B cell (primary cell): ENCODE measurements around the gene PCDH15. TPM values are rescaled to one million over a fixed set of nuclear protein-coding genes. Genes with fewer than 3 reads are reported as not detected.

Experiments
- ATAC-seq: fragments of 200-7000 bp; cut with Tn5 transposase; one replicate; pipeline ENCODE4 v1.10.0; 2021; ENCODE audit warnings: low read depth, mild to moderate bottlenecking, moderate number of reproducible peaks, moderate library complexity
- CTCF ChIA-PET: fragments of 350-600 bp; sonication (Branson Sonifier 250); formaldehyde crosslinking; loops from one replicate; lab custom pipeline; 2021; ENCODE audit warnings: antibody characterized with exemption, inconsistent platforms; lab: Charles Lee
- POLR2A ChIA-PET: fragments of 350-600 bp; sonication (Branson Sonifier 250); formaldehyde crosslinking; loops from one replicate; lab custom pipeline; 2021; ENCODE audit warnings: antibody characterized with exemption; lab: Charles Lee
- DNase-seq: peaks from one replicate; pipeline ENCODE4 v3.0.0; 2013
- H2AFZ ChIP-seq: 2 replicates; pipeline ENCODE4 v1.6.1; 2012; ENCODE audit warnings: mild to moderate bottlenecking, low read depth, low read length; ENCODE audit not compliant: insufficient read depth, poor library complexity, severe bottlenecking
- H3K27ac ChIP-seq, 2 donors: 1 replicate in 1 of 2; 2 replicates in 1 of 2; pipeline ENCODE4 v1.5.1; 2012 to 2013; ENCODE audit warnings: low read length in 2 of 2, mild to moderate bottlenecking in 2 of 2, moderate library complexity in 1 of 2
- H3K27me3 ChIP-seq, 4 experiments: fragments of 200-600 bp in 1 of 4; sonication (generic) in 1 of 4; replicated peaks in 1 of 4; 1 replicate in 2 of 4; 2 replicates in 2 of 4; pipeline versions ENCODE4 v1.6.1 to v1.7.0; 2013 to 2016; ENCODE audit warnings: low read length in 3 of 4, mild to moderate bottlenecking in 2 of 4, mixed read lengths in 1 of 4, moderate library complexity in 1 of 4; ENCODE audit not compliant: insufficient read depth in 4 of 4, control insufficient read depth in 3 of 4; ENCODE audit errors: control extremely low read depth in 1 of 4
- H3K36me3 ChIP-seq, 2 experiments: replicated peaks in 1 of 2; 1 replicate in 1 of 2; 2 replicates in 1 of 2; pipeline versions ENCODE4 v1.6.1 to v1.7.1; 2013; ENCODE audit warnings: low read length in 1 of 2; ENCODE audit not compliant: insufficient read depth in 2 of 2, control insufficient read depth in 1 of 2; ENCODE audit errors: control extremely low read depth in 1 of 2, extremely low read depth in 1 of 2
- H3K4me1 ChIP-seq, 2 donors: fragments of 200-600 bp in 1 of 2; sonication (generic) in 1 of 2; 1 replicate in 1 of 2; 2 replicates in 1 of 2; pipeline versions ENCODE4 v1.5.1 to v1.6.1; 2013 to 2017; ENCODE audit warnings: low read length in 2 of 2; ENCODE audit not compliant: control insufficient read depth in 2 of 2, insufficient read depth in 2 of 2
- H3K4me2 ChIP-seq: replicated peaks from 2 replicates; pipeline ENCODE3; 2012; ENCODE audit warnings: mild to moderate bottlenecking, low read depth, low read length; ENCODE audit not compliant: poor library complexity, severe bottlenecking
- H3K4me3 ChIP-seq, 5 experiments: fragments of 200-600 bp in 1 of 5; sonication (generic) in 1 of 5; 1 replicate in 3 of 5; 2 replicates in 2 of 5; pipeline versions ENCODE4 v1.5.1 to v1.7.0; 2011 to 2016; ENCODE audit warnings: low read length in 4 of 5, mild to moderate bottlenecking in 4 of 5, low read depth in 2 of 5, control low read depth in 1 of 5, moderate library complexity in 1 of 5; ENCODE audit not compliant: insufficient read depth in 1 of 5; ENCODE audit errors: control extremely low read depth in 1 of 5, extremely low read depth in 1 of 5
- H3K79me2 ChIP-seq: fragments of 200-600 bp; sonication (generic); one replicate; pipeline ENCODE4 v1.6.0; 2016; ENCODE audit warnings: low read length; ENCODE audit not compliant: control insufficient read depth, insufficient read depth
- H3K9ac ChIP-seq: fragments of 200-600 bp; sonication (generic); 2 replicates; pipeline ENCODE4 v1.6.1; 2017; ENCODE audit warnings: mild to moderate bottlenecking, low read length, moderate library complexity
- H3K9me3 ChIP-seq, 3 donors: one replicate each; pipeline versions ENCODE4 v1.6.1 to v1.7.1; 2013; ENCODE audit warnings: low read length in 2 of 3; ENCODE audit not compliant: control insufficient read depth in 2 of 3, insufficient read depth in 1 of 3; ENCODE audit errors: control extremely low read depth in 1 of 3
- H4K20me1 ChIP-seq: 2 replicates; pipeline ENCODE4 v1.6.0; 2012; ENCODE audit warnings: mild to moderate bottlenecking, low read length; ENCODE audit not compliant: insufficient read depth, control insufficient read depth, poor library complexity, severe bottlenecking
- H3K27ac Mint-ChIP-seq: one replicate; pipeline ENCODE4 v1.8.0; 2021; ENCODE audit warnings: mixed read lengths
- H3K27me3 Mint-ChIP-seq: one replicate; pipeline ENCODE4 v1.8.0; 2021; ENCODE audit warnings: mixed read lengths
- H3K4me1 Mint-ChIP-seq: one replicate; pipeline ENCODE4 v1.8.0; 2021; ENCODE audit warnings: mixed read lengths
- H3K4me3 Mint-ChIP-seq: one replicate; pipeline ENCODE4 v1.8.0; 2021; ENCODE audit warnings: mixed read lengths
- H3K9me3 Mint-ChIP-seq: one replicate; pipeline ENCODE4 v1.8.0; 2022; ENCODE audit warnings: mixed read lengths; ENCODE audit not compliant: insufficient read depth
- EZH2 ChIP-seq: IDR thresholded peaks from 2 replicates; pipeline ENCODE4 v1.6.1; 2012; ENCODE audit warnings: borderline replicate concordance, low read depth, mild to moderate bottlenecking, moderate library complexity, low read length; ENCODE audit not compliant: insufficient read depth, poor library complexity, severe bottlenecking
- whole genome bisulfite sequencing: methylation state at CpG from one replicate; pipeline ENCODE4 v1.1.5; 2013; ENCODE audit warnings: missing lambda C conversion rate; ENCODE audit not compliant: insufficient coverage; 5-methylcytosine and 5-hydroxymethylcytosine counted together
- intact Hi-C: fragments of 100-400 bp; cut with micrococcal nuclease; formaldehyde crosslinking; loops from one replicate; pipeline ENCODE4 v1.10.0; 2022
- polyA plus RNA-seq: library from polyadenylated mRNA; depleted of rRNA; stranded (reverse); fragments of >200 nt; gene quantifications from 2 replicates; pipeline ENCODE4 v1.2.3, GENCODE V29; 2012
- total RNA-seq, 2 donors: library from RNA; stranded (reverse); fragments of 120-200 nt in 1 of 2; gene quantifications; 1 replicate in 1 of 2; 2 replicates in 1 of 2; pipeline versions ENCODE4 v1.2.3 to v1.2.4, GENCODE V29; 2013 to 2022
- TF ChIP-seq, protein P1 (sequence below): fragments of 200-600 bp; IDR thresholded peaks from one replicate; pipeline ENCODE4 v1.8.0; 2022; ENCODE audit warnings: antibody characterized with exemption, mild to moderate bottlenecking

Gene PCDH15
- total and polyA plus RNA-seq, 2 donors (not counting 1 experiment from before 2014, with no cell fraction given), result not detected

DNA sequence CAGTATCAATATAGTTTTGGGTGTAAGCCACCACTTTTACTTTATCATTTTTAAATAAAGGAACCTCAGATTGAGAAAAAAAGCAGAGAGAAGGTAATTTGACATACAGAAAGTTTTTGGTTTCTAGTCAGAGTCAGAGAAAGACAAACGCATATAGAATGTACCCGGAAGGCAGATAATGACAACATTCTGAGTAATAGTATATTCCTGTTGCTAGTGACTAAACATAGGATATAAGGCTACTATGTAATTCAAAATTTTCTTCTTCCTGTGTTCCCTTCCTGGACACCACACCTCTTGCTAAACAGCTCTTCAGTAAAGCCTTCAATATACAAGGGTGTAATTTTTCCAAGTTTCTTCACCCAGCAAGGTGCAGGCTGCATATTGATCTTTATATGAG, 597.6 kb downstream of the PCDH15 start:
- H3K9ac ChIP-seq, result no peak overlapping the region
- Mint-ChIP-seq H3K4me1 (no peaks in the 10 kb centered on the region), H3K27me3 (no peaks in the 10 kb centered on the region), H3K27ac (no peak overlapping the region), H3K4me3 (no peak overlapping the region), H3K9me3 (peaks cover 4% of the 10 kb centered on the region)
- H3K79me2 ChIP-seq, result no peaks in the 10 kb centered on the region
- H4K20me1 ChIP-seq, result no peaks in the 10 kb centered on the region
- no peak overlapping the region for H2AFZ ChIP-seq
- no peaks in the 10 kb centered on the region for H3K4me1 ChIP-seq
- intact Hi-C loops, result no loop called here
- ChIA-PET POLR2A (no interaction called here), CTCF (no interaction called here)
- ATAC-seq, result no peak
- peaks cover 0 to 1% (median 0%) of the 10 kb centered on the region in 3 donors for H3K9me3 ChIP-seq
- no peaks in the 10 kb centered on the region for H3K27me3 ChIP-seq
- H3K36me3 ChIP-seq, result no peaks in the 10 kb centered on the region
- TF ChIP-seq, protein P1, sequence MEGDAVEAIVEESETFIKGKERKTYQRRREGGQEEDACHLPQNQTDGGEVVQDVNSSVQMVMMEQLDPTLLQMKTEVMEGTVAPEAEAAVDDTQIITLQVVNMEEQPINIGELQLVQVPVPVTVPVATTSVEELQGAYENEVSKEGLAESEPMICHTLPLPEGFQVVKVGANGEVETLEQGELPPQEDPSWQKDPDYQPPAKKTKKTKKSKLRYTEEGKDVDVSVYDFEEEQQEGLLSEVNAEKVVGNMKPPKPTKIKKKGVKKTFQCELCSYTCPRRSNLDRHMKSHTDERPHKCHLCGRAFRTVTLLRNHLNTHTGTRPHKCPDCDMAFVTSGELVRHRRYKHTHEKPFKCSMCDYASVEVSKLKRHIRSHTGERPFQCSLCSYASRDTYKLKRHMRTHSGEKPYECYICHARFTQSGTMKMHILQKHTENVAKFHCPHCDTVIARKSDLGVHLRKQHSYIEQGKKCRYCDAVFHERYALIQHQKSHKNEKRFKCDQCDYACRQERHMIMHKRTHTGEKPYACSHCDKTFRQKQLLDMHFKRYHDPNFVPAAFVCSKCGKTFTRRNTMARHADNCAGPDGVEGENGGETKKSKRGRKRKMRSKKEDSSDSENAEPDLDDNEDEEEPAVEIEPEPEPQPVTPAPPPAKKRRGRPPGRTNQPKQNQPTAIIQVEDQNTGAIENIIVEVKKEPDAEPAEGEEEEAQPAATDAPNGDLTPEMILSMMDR, result no peak
- TF ChIP-seq EZH2, result no peak
- no peak overlapping the region for H3K27ac ChIP-seq
- H3K4me2 ChIP-seq, result no peak overlapping the region
- no CpG with 5 or more reads among the region's 2 CpGs for WGBS
- H3K4me3 ChIP-seq, result no peak overlapping the region
- DNase-seq, result no peak

DNA sequence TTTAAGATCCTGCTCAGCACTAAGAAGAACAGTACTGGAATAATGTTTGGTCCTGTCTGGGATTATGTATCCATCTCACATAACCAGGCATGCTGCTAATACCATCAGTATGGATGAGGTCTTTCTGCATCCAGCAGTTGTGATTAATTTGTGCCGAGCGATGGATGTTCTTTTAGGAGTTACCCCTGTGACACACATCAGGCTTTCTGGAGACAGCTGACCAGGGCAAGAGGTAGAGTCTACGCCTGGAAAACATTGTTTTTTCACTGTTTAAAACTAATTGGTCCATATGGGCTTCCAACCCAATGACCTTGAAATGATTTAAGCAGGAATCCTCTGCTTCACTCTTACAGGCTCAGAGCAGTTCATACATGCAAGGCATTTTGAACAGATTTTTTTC, 603.0 kb downstream of the PCDH15 start:
- ATAC-seq (no peak), DNase-seq (no peak)
- no peak overlapping the region for H3K4me2 ChIP-seq
- H2AFZ ChIP-seq, result no peak overlapping the region
- 42% methylated on average over 2 of the region's 3 CpGs for WGBS
- TF ChIP-seq, protein P1, result no peak
- H3K9me3 ChIP-seq, result no peaks in the 10 kb centered on the region
- Mint-ChIP-seq H3K4me3 (no peak overlapping the region), H3K27ac (no peak overlapping the region), H3K9me3 (peaks cover 4% of the 10 kb centered on the region), H3K27me3 (no peaks in the 10 kb centered on the region), H3K4me1 (no peaks in the 10 kb centered on the region)
- H3K36me3 ChIP-seq, result no peaks in the 10 kb centered on the region
- ChIA-PET POLR2A (no interaction called here), CTCF (no interaction called here)
- intact Hi-C loops, result no loop called here
- no peak overlapping the region for H3K9ac ChIP-seq
- H3K4me1 ChIP-seq, result no peaks in the 10 kb centered on the region
- H3K27me3 ChIP-seq, result no peaks in the 10 kb centered on the region
- no peaks in the 10 kb centered on the region for H3K79me2 ChIP-seq
- no peak overlapping the region for H3K27ac ChIP-seq
- H4K20me1 ChIP-seq, result no peaks in the 10 kb centered on the region
- H3K4me3 ChIP-seq, result no peak overlapping the region
